ENCODE data around the gene SUSD3. TPM values are rescaled to one million over a fixed set of nuclear protein-coding genes. Genes with fewer than 3 reads are reported as not detected.

Gene SUSD3
- total and polyA plus RNA-seq, 2 of the 4 experiments (the other 2 are of a cell fraction) = 0.54 to 1.5 TPM

DNA sequence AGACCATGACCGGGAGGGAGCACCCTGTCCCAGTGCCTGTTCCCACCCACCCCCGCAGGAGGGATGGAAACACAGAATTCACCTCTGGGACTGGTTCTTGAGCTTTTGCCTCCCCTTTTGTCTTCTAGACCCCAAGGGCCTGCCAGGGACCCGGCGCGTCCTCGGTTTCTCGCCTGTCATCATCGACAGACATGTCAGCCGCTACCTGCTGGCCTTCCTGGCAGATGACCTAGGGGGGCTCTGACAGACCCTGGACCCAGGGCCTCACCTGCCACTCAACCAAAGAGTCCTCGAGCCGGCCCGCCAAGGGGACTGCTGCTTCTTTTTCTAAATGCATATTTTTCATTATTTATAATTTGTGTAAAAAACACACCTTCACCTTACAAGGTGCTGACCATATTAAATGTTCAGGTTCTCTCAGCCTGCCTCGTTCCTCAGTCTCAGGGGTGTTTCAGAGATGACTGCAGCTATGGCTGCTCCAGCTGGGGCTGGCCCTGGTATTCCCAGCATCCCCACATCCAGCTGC lies 54.4 kb downstream of the SUSD3 start:
- Histone ChIP-seq H2BK120ac (ENCODE audit: low read depth, low read length) (no peak overlapping the region), H3K79me1 (ENCODE audit: low read depth in 1 of 2, low read length in 2 of 2) (peaks cover 3 to 9% of the 10 kb centered on the region in 2 experiments; a peak in 2 of 4 replicates), H4K8ac (ENCODE audit: low read depth in 2 of 2, low read length in 2 of 2) (no peak overlapping the region), H4K20me1 (ENCODE audit: insufficient read depth, low read length) (peaks cover 13% of the 10 kb centered on the region), H3K18ac (ENCODE audit: low read depth, low read length) (no peak overlapping the region), H4K91ac (ENCODE audit: insufficient read depth, low read depth, low read length) (no peak overlapping the region), H3K27me3 (ENCODE audit: control insufficient read depth, insufficient read depth, low read length) (no peaks in the 10 kb centered on the region), H2BK15ac (ENCODE audit: low read depth, low read length) (no peak overlapping the region), H3K4me1 (ENCODE audit: control insufficient read depth, insufficient read depth, low read length) (peaks cover 6% of the 10 kb centered on the region), H3K4me3 (ENCODE audit: insufficient read depth, low read depth, low read length) (no peak overlapping the region), H2AK5ac (ENCODE audit: low read depth, low read length) (no peak overlapping the region), H3K14ac (replicated peaks; ENCODE audit: low read depth, low read length) (no peak overlapping the region), H3K27ac (ENCODE audit: insufficient read depth, low read length) (no peak overlapping the region), H3K9me3 (ENCODE audit: control insufficient read depth, insufficient read depth, low read length) (no peaks in the 10 kb centered on the region), H2AK9ac (replicated peaks; ENCODE audit: low read depth, low read length, poor library complexity) (no peak overlapping the region), H3K23ac (ENCODE audit: low read depth, low read length) (no peak overlapping the region), H4K5ac (ENCODE audit: low read depth, low read length) (no peak overlapping the region), H2BK20ac (ENCODE audit: low read depth, low read length) (no peak overlapping the region), H2AFZ (replicated peaks; ENCODE audit: low read length, poor library complexity) (no peak overlapping the region), H2BK5ac (ENCODE audit: low read depth, low read length, poor library complexity, severe bottlenecking) (no peak overlapping the region), H3K9me1 (ENCODE audit: insufficient read depth, low read length) (peaks cover 4% of the 10 kb centered on the region; the same call in 1 of the 2 replicates), H3K4ac (ENCODE audit: low read depth, low read length) (no peak overlapping the region), H3K4me2 (ENCODE audit: low read depth, low read length) (no peak overlapping the region), H3K9ac (ENCODE audit: low read depth, low read length) (no peak overlapping the region), H3K56ac (ENCODE audit: extremely low read depth, insufficient read depth, low read length) (no peak overlapping the region), H3K36me3 (ENCODE audit: control insufficient read depth, insufficient read depth, low read length) (peaks cover 24% of the 10 kb centered on the region)
- BruUV-seq (replicated peaks) = no TSS peak
- in situ Hi-C loops (cut with MboI; ENCODE audit: low sequenced_read_pairs) (loop anchor here (10.0 to 25.0 kb wide), 2 partner anchors 342 to 449 kb away; partner anchors contain the start of genes FAM120A and FAM120AOS), dilution Hi-C loops (cut with HindIII; ENCODE audit: low sequenced_read_pairs, unreplicated experiment) (no loop called here), intact Hi-C loops (cut with micrococcal nuclease) (no loop called here)
- no peak for ATAC-seq (ENCODE audit: low read depth)
- DNase-seq = no peak
- POLR2A ChIA-PET (ENCODE audit: unreplicated experiment) = no interaction called here
- WGBS, 2 experiments (ENCODE audit: extremely low coverage in 2 of 2, insufficient read length in 1 of 2) = 60% methylated on average over 2 of the region's 13 CpGs; no CpG with 5 or more reads in 1 of the 2 experiments
- CTCF ChIA-PET = no interaction called here
- TF ChIP-seq RAD21 (IDR thresholded peaks at IDR 0.05; ENCODE audit: low read length) = no peak
- no peak for TF ChIP-seq MXI1 (IDR thresholded peaks at IDR 0.05; ENCODE audit: borderline replicate concordance, low read depth, low read length)
- no peak for TF ChIP-seq FOS (IDR thresholded peaks at IDR 0.05; ENCODE audit: low read depth, low read length)
- no peak for TF ChIP-seq CHD1 (IDR thresholded peaks at IDR 0.05; ENCODE audit: low read depth, low read length)
- TF ChIP-seq RCOR1 (IDR thresholded peaks at IDR 0.05; ENCODE audit: insufficient replicate concordance, low read length) = no peak
- no peak for TF ChIP-seq MAFK (IDR thresholded peaks at IDR 0.05; ENCODE audit: low read depth, low read length)
- TF ChIP-seq POLR2A (IDR thresholded peaks at IDR 0.05; ENCODE audit: low read depth, low read length) = no peak
- TF ChIP-seq, protein P1, sequence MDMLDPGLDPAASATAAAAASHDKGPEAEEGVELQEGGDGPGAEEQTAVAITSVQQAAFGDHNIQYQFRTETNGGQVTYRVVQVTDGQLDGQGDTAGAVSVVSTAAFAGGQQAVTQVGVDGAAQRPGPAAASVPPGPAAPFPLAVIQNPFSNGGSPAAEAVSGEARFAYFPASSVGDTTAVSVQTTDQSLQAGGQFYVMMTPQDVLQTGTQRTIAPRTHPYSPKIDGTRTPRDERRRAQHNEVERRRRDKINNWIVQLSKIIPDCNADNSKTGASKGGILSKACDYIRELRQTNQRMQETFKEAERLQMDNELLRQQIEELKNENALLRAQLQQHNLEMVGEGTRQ (IDR thresholded peaks at IDR 0.05; ENCODE audit: low read depth, low read length) = no peak
- no peak for TF ChIP-seq CTCF (conservative IDR thresholded peaks at IDR 0.05; ENCODE audit: low read depth, low read length)
- no peak for TF ChIP-seq RFX5 (IDR thresholded peaks at IDR 0.05; ENCODE audit: low read depth, low read length)
- TF ChIP-seq CEBPB (IDR thresholded peaks at IDR 0.05; ENCODE audit: low read depth, low read length) = no peak
- no peak for TF ChIP-seq MAZ (IDR thresholded peaks at IDR 0.05; ENCODE audit: borderline replicate concordance, low read depth, low read length)
- no peak for TF ChIP-seq ELK1 (IDR thresholded peaks at IDR 0.05; ENCODE audit: borderline replicate concordance, low read depth, low read length)
- no peak for TF ChIP-seq SMC3 (IDR thresholded peaks at IDR 0.05; ENCODE audit: low read depth, low read length)
- TF ChIP-seq BHLHE40 (IDR thresholded peaks at IDR 0.05; ENCODE audit: low read depth, low read length) = no peak
- TF ChIP-seq NFE2L2 (IDR thresholded peaks at IDR 0.05; ENCODE audit: low read depth, low read length) = no peak
